ENCODE measurements around the gene WDR1. TPM values are rescaled to one million over a fixed set of nuclear protein-coding genes. Genes with fewer than 3 reads are reported as not detected.

WDR1 gene
- total RNA-seq, 4 donors from 2014 or later = 196 to 268 (median 246) TPM

- TF ChIP-seq POLR2A (IDR thresholded peaks at IDR 0.05) (no peak), EP300 (IDR thresholded peaks at IDR 0.05; ENCODE audit: low read depth) (no peak), POLR2AphosphoS5 (IDR thresholded peaks at IDR 0.05) (no peak), CTCF (IDR thresholded peaks at IDR 0.05) (no peak)
- H3K4me3 ChIP-seq = no peak overlapping the region
- no peak overlapping the region for H3K27ac ChIP-seq
- peaks cover 0 to 4% (median 0%) of the 10 kb centered on the region in 4 donors for H3K36me3 ChIP-seq
- no peaks in the 10 kb centered on the region for H3K9me3 ChIP-seq
- no peak for DNase-seq
- in situ Hi-C loops (cut with MboI; ENCODE audit: low pct_ligation_motif_present in 1 of 4, low pct_unique_long_range_greater_than_20kb in 1 of 4, low sequenced_read_pairs in 3 of 4) = no loop called here
- H3K27me3 ChIP-seq = no peaks in the 10 kb centered on the region
- intact Hi-C loops (cut with DNase I; ENCODE audit: low total_unique reads) = no loop called here
- WGBS, 2 donors (ENCODE audit: low coverage in 1 of 2) = 82 to 85% methylated on average over 2 to 3 of the region's 3 CpGs
- peaks cover 0 to 8% (median 4%) of the 10 kb centered on the region in 4 donors for H3K4me1 ChIP-seq
Measured at GRCh38 chr4:10061650-10062415, 54.8 kb downstream of the WDR1 start.

- WGBS, 2 donors (ENCODE audit: low coverage in 1 of 2) = 86 to 97% methylated on average over 4 to 7 of the region's 7 CpGs
- TF ChIP-seq POLR2A (IDR thresholded peaks at IDR 0.05) (no peak), EP300 (IDR thresholded peaks at IDR 0.05; ENCODE audit: low read depth) (no peak), CTCF (IDR thresholded peaks at IDR 0.05) (no peak), POLR2AphosphoS5 (IDR thresholded peaks at IDR 0.05) (no peak)
- Histone ChIP-seq H3K4me1 (peaks cover 0 to 3% (median 0%) of the 10 kb centered on the region in 4 donors), H3K9me3 (no peaks in the 10 kb centered on the region), H3K27ac (no peak overlapping the region), H3K36me3 (no peaks in the 10 kb centered on the region), H3K27me3 (no peaks in the 10 kb centered on the region), H3K4me3 (no peak overlapping the region)
- in situ Hi-C loops (cut with MboI; ENCODE audit: low pct_ligation_motif_present in 1 of 4, low pct_unique_long_range_greater_than_20kb in 1 of 4, low sequenced_read_pairs in 3 of 4) (no loop called here), intact Hi-C loops (cut with DNase I; ENCODE audit: low total_unique reads) (no loop called here)
- DNase-seq = no peak
Measured at GRCh38 chr4:10058371-10058770, 58.2 kb downstream of the WDR1 start.

- intact Hi-C loops (cut with DNase I; ENCODE audit: low total_unique reads) = no loop called here
- H3K4me1 ChIP-seq = peaks cover 0 to 3% (median 0%) of the 10 kb centered on the region in 4 donors
- TF ChIP-seq CTCF (IDR thresholded peaks at IDR 0.05) (no peak), POLR2AphosphoS5 (IDR thresholded peaks at IDR 0.05) (no peak), EP300 (IDR thresholded peaks at IDR 0.05; ENCODE audit: low read depth) (no peak), POLR2A (IDR thresholded peaks at IDR 0.05) (no peak)
- H3K27me3 ChIP-seq = no peaks in the 10 kb centered on the region
- in situ Hi-C loops (cut with MboI; ENCODE audit: low pct_ligation_motif_present in 1 of 4, low pct_unique_long_range_greater_than_20kb in 1 of 4, low sequenced_read_pairs in 3 of 4) = no loop called here
- no peak for DNase-seq
- 40 to 94% methylated on average over 1 to 4 of the region's 4 CpGs for WGBS, 2 donors (ENCODE audit: low coverage in 1 of 2)
- H3K27ac ChIP-seq = no peak overlapping the region
- no peaks in the 10 kb centered on the region for H3K9me3 ChIP-seq
- H3K4me3 ChIP-seq = no peak overlapping the region
- no peaks in the 10 kb centered on the region for H3K36me3 ChIP-seq
Measured at GRCh38 chr4:10057023-10057395, 59.6 kb downstream of the WDR1 start.

- WGBS, 2 donors (ENCODE audit: low coverage in 1 of 2) = 85 to 87% methylated on average over 4 to 8 of the region's 8 CpGs
- Histone ChIP-seq H3K36me3 (no peaks in the 10 kb centered on the region), H3K27me3 (no peaks in the 10 kb centered on the region), H3K4me3 (no peak overlapping the region), H3K9me3 (no peaks in the 10 kb centered on the region), H3K27ac (no peak overlapping the region), H3K4me1 (peaks cover 0 to 3% (median 0%) of the 10 kb centered on the region in 4 donors)
- TF ChIP-seq CTCF (IDR thresholded peaks at IDR 0.05) = no peak
- TF ChIP-seq POLR2AphosphoS5 (IDR thresholded peaks at IDR 0.05) = no peak
- no peak for TF ChIP-seq POLR2A (IDR thresholded peaks at IDR 0.05)
- no peak for TF ChIP-seq EP300 (IDR thresholded peaks at IDR 0.05; ENCODE audit: low read depth)
- in situ Hi-C loops (cut with MboI; ENCODE audit: low pct_ligation_motif_present in 1 of 4, low pct_unique_long_range_greater_than_20kb in 1 of 4, low sequenced_read_pairs in 3 of 4) (no loop called here), intact Hi-C loops (cut with DNase I; ENCODE audit: low total_unique reads) (no loop called here)
- no peak for DNase-seq
Measured at GRCh38 chr4:10056334-10057022, 60.1 kb downstream of the WDR1 start.

All from transverse colon (tissue), 4 donors.